ENCODE data around the gene PRKAA1. TPM values are rescaled to one million over a fixed set of nuclear protein-coding genes. Genes with fewer than 3 reads are reported as not detected.

The PRKAA1 gene
- total and polyA plus RNA-seq, 2 of the 4 experiments (the other 2 are of a cell fraction) = 47.7 to 94.1 TPM

DNA sequence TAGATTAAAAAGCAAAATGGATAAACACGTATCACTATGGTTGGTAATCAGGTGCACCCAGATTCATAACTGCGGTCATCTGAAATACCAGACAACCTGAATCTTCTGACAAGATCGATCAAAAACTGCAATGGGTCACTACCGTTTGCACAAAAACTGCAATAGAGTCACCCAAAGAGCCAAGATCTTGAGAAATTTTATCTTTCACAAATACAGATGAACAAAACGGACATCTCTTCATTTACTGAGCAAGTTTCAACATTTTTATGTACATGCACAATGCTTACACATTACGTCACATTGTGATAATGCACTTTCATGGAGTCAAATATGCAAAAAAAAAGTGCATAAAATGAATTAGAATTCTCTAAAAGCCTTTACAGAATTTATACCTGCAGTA, 18.6 kb downstream of the PRKAA1 start:
- H3K4me2 ChIP-seq (ENCODE audit: low read depth, low read length) = no peak overlapping the region
- no peak overlapping the region for H2AFZ ChIP-seq (replicated peaks; ENCODE audit: low read length, poor library complexity)
- H3K9me3 ChIP-seq (ENCODE audit: control insufficient read depth, insufficient read depth, low read length) = no peaks in the 10 kb centered on the region
- POLR2A ChIA-PET (ENCODE audit: unreplicated experiment) = no interaction called here
- H2AK5ac ChIP-seq (ENCODE audit: low read depth, low read length) = no peak overlapping the region
- H2BK5ac ChIP-seq (ENCODE audit: low read depth, low read length, poor library complexity, severe bottlenecking) = no peak overlapping the region
- no peak overlapping the region for H4K8ac ChIP-seq (ENCODE audit: low read depth in 2 of 2, low read length in 2 of 2)
- 92% methylated on average over 4 of the region's 6 CpGs; no CpG with 5 or more reads in 1 of the 2 experiments for WGBS, 2 experiments (ENCODE audit: extremely low coverage in 2 of 2, insufficient read length in 1 of 2)
- H3K23ac ChIP-seq (ENCODE audit: low read depth, low read length) = no peak overlapping the region
- intact Hi-C loops (cut with micrococcal nuclease) (no loop called here), in situ Hi-C loops (cut with MboI; ENCODE audit: low sequenced_read_pairs) (no loop called here), dilution Hi-C loops (cut with HindIII; ENCODE audit: low sequenced_read_pairs, unreplicated experiment) (no loop called here)
- TF ChIP-seq RAD21 (IDR thresholded peaks at IDR 0.05; ENCODE audit: low read length) = no peak
- TF ChIP-seq CHD1 (IDR thresholded peaks at IDR 0.05; ENCODE audit: low read depth, low read length) = no peak
- TF ChIP-seq BHLHE40 (IDR thresholded peaks at IDR 0.05; ENCODE audit: low read depth, low read length) = no peak
- TF ChIP-seq, protein P1, sequence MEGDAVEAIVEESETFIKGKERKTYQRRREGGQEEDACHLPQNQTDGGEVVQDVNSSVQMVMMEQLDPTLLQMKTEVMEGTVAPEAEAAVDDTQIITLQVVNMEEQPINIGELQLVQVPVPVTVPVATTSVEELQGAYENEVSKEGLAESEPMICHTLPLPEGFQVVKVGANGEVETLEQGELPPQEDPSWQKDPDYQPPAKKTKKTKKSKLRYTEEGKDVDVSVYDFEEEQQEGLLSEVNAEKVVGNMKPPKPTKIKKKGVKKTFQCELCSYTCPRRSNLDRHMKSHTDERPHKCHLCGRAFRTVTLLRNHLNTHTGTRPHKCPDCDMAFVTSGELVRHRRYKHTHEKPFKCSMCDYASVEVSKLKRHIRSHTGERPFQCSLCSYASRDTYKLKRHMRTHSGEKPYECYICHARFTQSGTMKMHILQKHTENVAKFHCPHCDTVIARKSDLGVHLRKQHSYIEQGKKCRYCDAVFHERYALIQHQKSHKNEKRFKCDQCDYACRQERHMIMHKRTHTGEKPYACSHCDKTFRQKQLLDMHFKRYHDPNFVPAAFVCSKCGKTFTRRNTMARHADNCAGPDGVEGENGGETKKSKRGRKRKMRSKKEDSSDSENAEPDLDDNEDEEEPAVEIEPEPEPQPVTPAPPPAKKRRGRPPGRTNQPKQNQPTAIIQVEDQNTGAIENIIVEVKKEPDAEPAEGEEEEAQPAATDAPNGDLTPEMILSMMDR (conservative IDR thresholded peaks at IDR 0.05; ENCODE audit: low read depth, low read length) = no peak
- TF ChIP-seq MAFK (IDR thresholded peaks at IDR 0.05; ENCODE audit: low read depth, low read length) = no peak
- no peak for TF ChIP-seq SMC3 (IDR thresholded peaks at IDR 0.05; ENCODE audit: low read depth, low read length)
- TF ChIP-seq RCOR1 (IDR thresholded peaks at IDR 0.05; ENCODE audit: insufficient replicate concordance, low read length) = no peak
- TF ChIP-seq RFX5 (IDR thresholded peaks at IDR 0.05; ENCODE audit: low read depth, low read length) = no peak
- H3K36me3 ChIP-seq (ENCODE audit: control insufficient read depth, insufficient read depth, low read length) = peaks cover 15% of the 10 kb centered on the region
- peaks cover 72% of the 10 kb centered on the region for H4K20me1 ChIP-seq (ENCODE audit: insufficient read depth, low read length)
- H3K79me1 ChIP-seq (ENCODE audit: low read depth in 1 of 2, low read length in 2 of 2) = peaks cover 19 to 45% of the 10 kb centered on the region in 2 experiments
- DNase-seq (no peak), ATAC-seq (ENCODE audit: low read depth) (no peak)
- CTCF ChIA-PET = interaction anchor here (0.6 kb wide), 1 partner anchor 991 kb away, joined by 4 read pairs; no protein-coding TSS in a partner anchor
- H3K27ac ChIP-seq (ENCODE audit: insufficient read depth, low read length) = no peak overlapping the region
- no peak overlapping the region for H3K56ac ChIP-seq (ENCODE audit: extremely low read depth, insufficient read depth, low read length)
- H3K9me1 ChIP-seq (ENCODE audit: insufficient read depth, low read length) = no peaks in the 10 kb centered on the region; the same call in 1 of the 2 replicates
- no peak overlapping the region for H2AK9ac ChIP-seq (replicated peaks; ENCODE audit: low read depth, low read length, poor library complexity)
- H3K4ac ChIP-seq (ENCODE audit: low read depth, low read length) = no peak overlapping the region
- no peak overlapping the region for H2BK20ac ChIP-seq (ENCODE audit: low read depth, low read length)
- H2BK15ac ChIP-seq (ENCODE audit: low read depth, low read length) = no peak overlapping the region
- no peak overlapping the region for H4K91ac ChIP-seq (ENCODE audit: insufficient read depth, low read depth, low read length)
- no peak overlapping the region for H4K5ac ChIP-seq (ENCODE audit: low read depth, low read length)
- H3K4me1 ChIP-seq (ENCODE audit: control insufficient read depth, insufficient read depth, low read length) = peaks cover 8% of the 10 kb centered on the region
- H3K4me3 ChIP-seq (ENCODE audit: insufficient read depth, low read depth, low read length) = no peak overlapping the region
- no peaks in the 10 kb centered on the region for H3K27me3 ChIP-seq (ENCODE audit: control insufficient read depth, insufficient read depth, low read length)
- no peak overlapping the region for H3K14ac ChIP-seq (replicated peaks; ENCODE audit: low read depth, low read length)
- no peak overlapping the region for H3K18ac ChIP-seq (ENCODE audit: low read depth, low read length)
- H2BK120ac ChIP-seq (ENCODE audit: low read depth, low read length) = no peak overlapping the region
- H3K9ac ChIP-seq (ENCODE audit: low read depth, low read length) = no peak overlapping the region
- no TSS peak for BruUV-seq (replicated peaks)
